Gastroesophageal sphincter (tissue), 4 donors: ENCODE data around the gene CATSPER3. TPM values are rescaled to one million over a fixed set of nuclear protein-coding genes. Genes with fewer than 3 reads are reported as not detected.

Experiments used
- ATAC-seq: fragments of 150-250 bp; one replicate; pipeline ENCODE4 v1.9.1; 2016; ENCODE audit warnings: mild to moderate bottlenecking, moderate library complexity
- H3K27ac ChIP-seq, 4 donors: fragments of 200-600 bp; sonication (generic) in 3 of 4; 1 replicate in 3 of 4; 2 replicates in 1 of 4; pipeline ENCODE4 v1.5.1; 2016 to 2019
- H3K27me3 ChIP-seq: fragments of 200-600 bp; sonication (generic); one replicate; pipeline ENCODE4 v1.5.1; 2019
- H3K36me3 ChIP-seq, 2 donors: fragments of 200-600 bp; sonication (generic); one replicate each; pipeline ENCODE4 v1.5.1; 2019; ENCODE audit warnings: control low read depth in 1 of 2
- H3K4me1 ChIP-seq, 3 donors: fragments of 200-600 bp; sonication (generic); 1 replicate in 2 of 3; 2 replicates in 1 of 3; pipeline ENCODE4 v1.5.1; 2016 to 2019; ENCODE audit warnings: control low read depth in 2 of 3
- H3K4me3 ChIP-seq, 2 donors: fragments of 200-600 bp; sonication (generic); one replicate each; pipeline ENCODE4 v1.5.1; 2019; ENCODE audit warnings: mild to moderate bottlenecking in 1 of 2, moderate library complexity in 1 of 2
- H3K9me3 ChIP-seq, 3 donors: fragments of 200-600 bp; sonication (generic); one replicate each; pipeline ENCODE4 v1.5.1; 2017 to 2019; ENCODE audit warnings: control low read depth in 2 of 3
- CTCF ChIP-seq, 4 experiments: fragments of 200-600 bp in 2 of 4; fragments of 450-650 bp in 2 of 4; sonication (generic) in 1 of 4; IDR thresholded peaks; one replicate each; pipeline ENCODE4 v1.5.1; 2017 to 2019; ENCODE audit warnings: antibody characterized with exemption in 4 of 4, mild to moderate bottlenecking in 2 of 4, moderate library complexity in 2 of 4
- EP300 ChIP-seq: sonication (generic); formaldehyde crosslinking; IDR thresholded peaks from one replicate; pipeline ENCODE4 v1.6.1; 2017; ENCODE audit warnings: antibody characterized with exemption, mild to moderate bottlenecking
- POLR2A ChIP-seq, 2 donors: fragments of 450-650 bp; IDR thresholded peaks; one replicate each; pipeline ENCODE4 v1.6.1; 2017; ENCODE audit warnings: antibody characterized with exemption in 2 of 2, mild to moderate bottlenecking in 2 of 2, moderate library complexity in 1 of 2
- POLR2AphosphoS5 ChIP-seq: sonication (generic); formaldehyde crosslinking; IDR thresholded peaks from one replicate; pipeline ENCODE4 v1.6.1; 2017; ENCODE audit warnings: antibody characterized with exemption
- WGBS, 2 donors: methylation state at CpG; one replicate each; pipeline ENCODE4 v1.1.5; 2018; ENCODE audit warnings: low coverage in 1 of 2; 5-methylcytosine and 5-hydroxymethylcytosine counted together
- total RNA-seq, 4 donors: library from RNA; depleted of rRNA; stranded (reverse); fragments of >200 nt; gene quantifications; one replicate each; pipeline ENCODE4 v1.1.0, GENCODE V29; 2016

The CATSPER3 gene
- total RNA-seq, 4 donors from 2014 or later, result 0.62 to 0.78 TPM; not detected in 2

DNA sequence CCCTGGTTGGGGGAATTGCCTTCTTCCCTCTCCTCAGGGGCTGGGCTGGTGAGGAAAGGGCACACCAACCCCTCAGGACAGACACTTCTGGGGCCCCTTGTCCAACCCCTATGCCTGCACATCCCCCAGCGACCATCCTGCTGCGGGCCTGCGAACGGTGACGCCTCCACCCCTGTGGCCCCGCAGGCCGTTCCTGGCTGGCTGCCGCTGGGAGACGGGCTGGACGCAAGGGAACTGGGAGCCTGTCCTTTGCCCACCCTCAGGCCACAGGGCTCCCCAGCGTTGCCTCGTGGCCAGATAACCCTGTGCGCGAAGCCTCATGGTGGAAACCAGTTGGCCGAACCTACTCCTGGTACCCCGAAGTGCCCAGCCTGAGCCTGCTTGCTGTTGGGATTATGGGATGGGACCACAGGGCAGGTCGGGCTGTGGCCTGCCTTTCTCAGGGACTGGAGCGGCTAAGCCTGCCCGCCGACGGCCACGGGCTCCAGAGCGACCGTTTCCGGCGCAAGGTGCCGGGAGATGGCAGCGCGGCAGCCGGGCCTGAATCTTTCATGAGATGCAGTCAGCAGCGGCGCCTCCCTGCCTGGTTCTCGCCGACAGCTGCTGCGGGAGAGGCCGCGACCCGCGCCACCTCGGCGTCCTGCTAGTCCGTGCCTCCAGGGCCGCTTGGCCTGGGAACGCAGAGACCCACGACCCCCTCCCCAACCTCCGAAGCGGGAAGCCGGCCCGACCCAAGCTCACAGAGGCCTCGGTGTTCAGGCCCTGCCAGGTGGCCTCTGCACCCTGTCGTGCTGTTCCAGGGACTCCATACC is 72.8 kb downstream of the CATSPER3 start:
- H3K4me1 ChIP-seq, result peaks cover 0 to 38% (median 13%) of the 10 kb centered on the region in 3 donors
- H3K9me3 ChIP-seq, result no peaks in the 10 kb centered on the region
- 54% methylated on average over 4 of the region's 51 CpGs; no CpG with 5 or more reads in 1 of the 2 donors for WGBS, 2 donors
- H3K36me3 ChIP-seq, result no peaks in the 10 kb centered on the region
- no peak for TF ChIP-seq POLR2A (IDR thresholded peaks at IDR 0.05)
- TF ChIP-seq CTCF (IDR thresholded peaks at IDR 0.05), result no peak
- TF ChIP-seq EP300, result no peak
- no peak for TF ChIP-seq POLR2AphosphoS5
- peaks cover 88% of the 10 kb centered on the region for H3K27me3 ChIP-seq
- no peak overlapping the region for H3K27ac ChIP-seq
- ATAC-seq, result no peak
- H3K4me3 ChIP-seq, result no peak overlapping the region

DNA sequence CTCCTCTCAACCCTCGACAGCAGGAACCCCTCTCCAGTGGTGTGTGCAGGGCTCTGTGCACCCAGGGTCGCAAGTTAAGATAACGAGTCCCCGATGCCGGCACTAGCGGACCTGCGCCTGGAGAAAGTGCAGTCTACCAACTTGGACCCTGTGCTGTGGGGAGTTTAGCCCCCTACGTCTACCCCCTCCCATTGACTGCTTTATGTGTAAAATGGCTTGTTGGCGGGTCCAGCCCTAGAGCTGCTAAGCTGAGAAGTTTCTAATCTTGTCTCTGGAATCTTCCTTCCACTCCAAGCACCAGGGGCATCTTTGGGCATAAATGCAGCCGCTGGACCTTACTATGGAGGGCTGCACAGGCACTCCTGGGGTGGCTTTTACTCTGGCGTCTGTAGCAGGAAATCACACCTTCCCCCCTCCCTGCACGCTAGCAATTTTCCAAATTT is 73.5 kb downstream of the CATSPER3 start:
- H3K27me3 ChIP-seq, result peaks cover 87% of the 10 kb centered on the region
- ATAC-seq, result no peak

DNA sequence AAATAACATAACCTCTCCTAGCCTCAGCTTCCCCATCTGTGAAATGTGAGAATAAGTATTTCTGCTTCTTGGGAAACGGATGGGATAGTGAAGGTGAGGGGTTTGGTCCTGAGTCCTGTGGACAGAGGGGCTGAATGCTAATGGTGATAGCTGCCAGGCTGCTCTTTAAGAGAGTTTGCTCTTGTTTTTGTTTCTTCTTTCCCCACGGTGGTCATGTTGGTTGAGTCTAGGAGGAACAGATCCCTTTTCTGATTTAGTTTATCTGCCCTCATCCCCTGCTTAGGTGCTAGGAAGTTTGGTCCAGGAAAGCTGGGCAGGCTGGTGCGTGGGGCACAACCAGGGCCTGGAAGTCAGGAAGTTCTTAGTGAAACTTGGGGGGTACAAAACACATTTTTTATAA is 74.0 kb downstream of the CATSPER3 start:
- H3K27ac ChIP-seq, result no peak overlapping the region
- no peak for ATAC-seq
- WGBS, 2 donors, result 82 to 100% methylated on average over 1 to 3 of the region's 3 CpGs
- TF ChIP-seq POLR2A (IDR thresholded peaks at IDR 0.05), result no peak
- H3K36me3 ChIP-seq, result no peaks in the 10 kb centered on the region
- no peaks in the 10 kb centered on the region for H3K9me3 ChIP-seq
- no peak overlapping the region for H3K4me3 ChIP-seq
- H3K27me3 ChIP-seq, result peaks cover 87% of the 10 kb centered on the region
- peaks cover 0 to 27% (median 13%) of the 10 kb centered on the region in 3 donors for H3K4me1 ChIP-seq

More for the DNA sequence above, 73.5 kb downstream of the CATSPER3 start:
- no peak overlapping the region for H3K4me3 ChIP-seq
- WGBS, 2 donors, result 78 to 85% methylated on average over 7 to 12 of the region's 12 CpGs
- no peaks in the 10 kb centered on the region for H3K9me3 ChIP-seq
- peaks cover 0 to 32% (median 13%) of the 10 kb centered on the region in 3 donors for H3K4me1 ChIP-seq
- H3K36me3 ChIP-seq, result no peaks in the 10 kb centered on the region
- no peak overlapping the region for H3K27ac ChIP-seq
- TF ChIP-seq EP300 (no peak), POLR2A (IDR thresholded peaks at IDR 0.05) (no peak), CTCF (IDR thresholded peaks at IDR 0.05) (no peak), POLR2AphosphoS5 (no peak)

DNA sequence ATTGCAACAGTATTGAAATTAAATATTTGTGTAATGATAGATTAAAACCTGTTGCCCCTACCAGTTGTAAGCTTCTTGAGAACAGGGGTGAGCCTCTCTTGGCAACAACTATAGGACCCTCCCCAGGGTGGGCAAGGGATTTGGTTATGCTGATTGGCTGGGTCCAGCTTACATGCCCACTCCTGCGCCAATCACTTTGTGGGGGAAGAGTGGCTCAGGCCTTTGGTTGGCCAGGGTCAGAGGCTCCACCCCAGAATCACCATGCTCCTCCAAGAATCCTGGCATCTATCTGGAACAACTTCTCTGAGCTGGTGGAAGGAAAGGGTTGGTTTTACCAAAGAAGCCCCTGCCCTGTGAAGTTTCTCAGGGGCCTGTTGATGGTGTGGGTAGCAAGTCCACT is 74.9 kb downstream of the CATSPER3 start:
- Histone ChIP-seq H3K27me3 (peaks cover 87% of the 10 kb centered on the region), H3K4me3 (no peak overlapping the region), H3K27ac (no peak overlapping the region), H3K4me1 (peaks cover 0 to 27% (median 13%) of the 10 kb centered on the region in 3 donors), H3K9me3 (no peaks in the 10 kb centered on the region), H3K36me3 (no peaks in the 10 kb centered on the region)
- TF ChIP-seq POLR2AphosphoS5 (no peak), POLR2A (IDR thresholded peaks at IDR 0.05) (no peak), EP300 (no peak), CTCF (IDR thresholded peaks at IDR 0.05) (no peak)
- no CpG with 5 or more reads among the region's 1 CpG for WGBS, 2 donors
- ATAC-seq, result no peak

GRCh38 chr5:135045488-135045887 is 77.8 kb downstream of the CATSPER3 start:
- Histone ChIP-seq H3K36me3 (no peaks in the 10 kb centered on the region), H3K4me3 (no peak overlapping the region), H3K27me3 (peaks cover 74% of the 10 kb centered on the region), H3K4me1 (peaks cover 0 to 1% (median 0%) of the 10 kb centered on the region in 3 donors), H3K27ac (no peak overlapping the region), H3K9me3 (no peaks in the 10 kb centered on the region)
- no peak for ATAC-seq
- no peak for TF ChIP-seq POLR2AphosphoS5
- TF ChIP-seq EP300, result no peak
- TF ChIP-seq CTCF (IDR thresholded peaks at IDR 0.05), result no peak
- TF ChIP-seq POLR2A (IDR thresholded peaks at IDR 0.05), result no peak
